Mesenchymal stem cell (in vitro differentiated cells and primary cell): Measurements from ENCODE around the gene JPH2.

Experiments
- DNase-seq: peaks from one replicate; pipeline ENCODE4 v3.0.0-alpha.2; 2013
- H2AFZ ChIP-seq: one replicate; pipeline ENCODE4 v1.6.1; 2013; ENCODE audit warnings: low read depth, mild to moderate bottlenecking, control low read depth, inconsistent platforms, low read length, moderate library complexity
- H2AK5ac ChIP-seq: 2 replicates; pipeline ENCODE4 v1.6.1; 2013; ENCODE audit warnings: low read length, moderate library complexity, mild to moderate bottlenecking, inconsistent platforms; ENCODE audit not compliant: severe bottlenecking
- H2BK120ac ChIP-seq: one replicate; pipeline ENCODE4 v1.6.1; 2013; ENCODE audit warnings: low read depth, mild to moderate bottlenecking, inconsistent platforms, low read length, moderate library complexity
- H2BK12ac ChIP-seq, 2 experiments: one replicate each; pipeline ENCODE4 v1.6.1; 2013; ENCODE audit warnings: inconsistent platforms in 2 of 2, low read length in 2 of 2, mild to moderate bottlenecking in 2 of 2, moderate library complexity in 2 of 2, control low read depth in 1 of 2
- H2BK15ac ChIP-seq: one replicate; pipeline ENCODE4 v1.6.1; 2013; ENCODE audit warnings: mild to moderate bottlenecking, low read depth, inconsistent platforms; ENCODE audit not compliant: poor library complexity, severe bottlenecking
- H2BK5ac ChIP-seq: 2 replicates; pipeline ENCODE4 v1.6.1; 2013; ENCODE audit warnings: low read depth, mild to moderate bottlenecking, low read length, control low read depth, inconsistent platforms; ENCODE audit not compliant: poor library complexity, severe bottlenecking
- H3K14ac ChIP-seq, 2 experiments: one replicate each; pipeline ENCODE4 v1.6.1; 2013; ENCODE audit warnings: inconsistent platforms in 2 of 2, low read length in 2 of 2, control low read depth in 1 of 2, mild to moderate bottlenecking in 1 of 2, moderate library complexity in 1 of 2
- H3K18ac ChIP-seq, 2 experiments: one replicate each; pipeline ENCODE4 v1.6.1; 2013; ENCODE audit warnings: inconsistent platforms in 2 of 2, low read length in 2 of 2, control low read depth in 1 of 2, low read depth in 1 of 2, mild to moderate bottlenecking in 1 of 2
- H3K23ac ChIP-seq, 2 experiments: one replicate each; pipeline ENCODE4 v1.6.1; 2013; ENCODE audit warnings: inconsistent platforms in 2 of 2, low read length in 2 of 2, mild to moderate bottlenecking in 2 of 2, moderate library complexity in 2 of 2, control low read depth in 1 of 2
- H3K27ac ChIP-seq: 2 replicates; pipeline ENCODE4 v1.5.1; 2013; ENCODE audit warnings: mild to moderate bottlenecking, moderate library complexity, low read length, control low read depth, inconsistent platforms; ENCODE audit not compliant: poor library complexity, severe bottlenecking
- H3K27me3 ChIP-seq, 2 experiments: 2 replicates each; pipeline versions ENCODE4 v1.6.1 to v1.7.0; 2013; ENCODE audit warnings: low read length in 2 of 2, mild to moderate bottlenecking in 2 of 2, moderate library complexity in 2 of 2, control low read depth in 1 of 2, inconsistent platforms in 1 of 2; ENCODE audit not compliant: control insufficient read depth in 1 of 2, insufficient read depth in 1 of 2
- H3K36me3 ChIP-seq, 2 experiments: 2 replicates each; pipeline versions ENCODE4 v1.6.1 to v1.7.0; 2013; ENCODE audit warnings: low read length in 2 of 2, control low read depth in 1 of 2, inconsistent platforms in 1 of 2, low read depth in 1 of 2, mild to moderate bottlenecking in 1 of 2; ENCODE audit not compliant: insufficient read depth in 2 of 2, control insufficient read depth in 1 of 2
- H3K4ac ChIP-seq, 2 experiments: one replicate each; pipeline ENCODE4 v1.6.1; 2013; ENCODE audit warnings: inconsistent platforms in 2 of 2, low read length in 2 of 2, mild to moderate bottlenecking in 2 of 2, moderate library complexity in 2 of 2, control low read depth in 1 of 2, low read depth in 1 of 2
- H3K4me1 ChIP-seq: 2 replicates; pipeline ENCODE4 v1.6.1; 2013; ENCODE audit warnings: low read depth, low read length, control low read depth; ENCODE audit not compliant: control insufficient read depth, insufficient read depth
- H3K4me2 ChIP-seq: 2 replicates; pipeline ENCODE4 v1.6.1; 2013; ENCODE audit warnings: low read length, mild to moderate bottlenecking, inconsistent platforms; ENCODE audit not compliant: poor library complexity, severe bottlenecking
- H3K4me3 ChIP-seq, 2 experiments: 2 replicates each; pipeline versions ENCODE4 v1.5.1 to v1.7.0; 2013; ENCODE audit warnings: low read length in 2 of 2, mild to moderate bottlenecking in 2 of 2, control low read depth in 1 of 2, low read depth in 1 of 2; ENCODE audit not compliant: insufficient read depth in 1 of 2
- H3K79me1 ChIP-seq: replicated peaks from 2 replicates; pipeline ENCODE4 v1.6.1; 2013; ENCODE audit warnings: mild to moderate bottlenecking, control low read depth, low read length, inconsistent platforms; ENCODE audit not compliant: poor library complexity, severe bottlenecking
- H3K9ac ChIP-seq: 2 replicates; pipeline ENCODE4 v1.7.0; 2013; ENCODE audit warnings: mild to moderate bottlenecking, low read length, moderate library complexity
- H3K9me3 ChIP-seq: 2 replicates; pipeline ENCODE4 v1.7.0; 2013; ENCODE audit warnings: mild to moderate bottlenecking, low read length; ENCODE audit not compliant: control insufficient read depth
- H4K8ac ChIP-seq: one replicate; pipeline ENCODE4 v1.6.1; 2013; ENCODE audit warnings: inconsistent platforms, mild to moderate bottlenecking, low read length, moderate library complexity
- H4K91ac ChIP-seq: one replicate; pipeline ENCODE4 v1.6.1; 2013; ENCODE audit warnings: mild to moderate bottlenecking, low read length, inconsistent platforms
- WGBS: methylation state at CpG from one replicate; pipeline ENCODE4 v1.1.7; 2013; ENCODE audit warnings: mixed read lengths; 5-methylcytosine and 5-hydroxymethylcytosine counted together

JPH2 gene

DNA sequence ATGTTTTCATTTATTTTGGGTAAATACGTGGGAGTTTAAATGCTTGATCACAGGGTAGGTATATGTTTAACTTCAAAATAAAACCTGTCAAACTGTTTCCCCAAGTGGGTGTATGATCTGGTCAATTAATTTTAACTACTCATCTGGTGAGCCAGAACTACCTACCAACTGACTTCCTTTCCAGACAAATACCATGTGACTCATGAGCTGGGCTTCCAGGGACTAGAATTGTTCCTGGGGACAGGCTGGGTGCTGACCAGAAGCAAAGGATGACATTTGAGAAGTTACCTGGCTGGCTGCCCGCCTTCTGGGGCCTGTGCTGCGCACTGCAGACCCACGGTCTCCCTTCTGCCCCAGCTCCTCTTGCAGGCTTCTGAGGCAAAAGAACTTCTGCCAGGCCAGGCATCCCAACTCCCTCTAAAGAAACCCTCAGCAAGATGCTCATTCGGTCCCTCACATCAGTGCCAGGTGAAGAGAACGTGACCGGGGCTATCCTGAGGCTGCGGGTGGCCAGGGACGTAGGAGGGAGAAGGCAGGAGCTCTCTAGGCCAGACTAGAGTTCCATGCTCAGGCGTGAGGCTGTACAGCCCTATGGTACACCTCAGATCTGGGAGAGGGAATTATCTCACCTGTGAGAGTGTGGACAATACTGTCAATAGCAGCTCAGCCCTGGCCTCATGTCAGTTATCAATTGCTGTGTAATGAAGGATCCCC lies 103.6 kb downstream of the JPH2 start:
- no peak overlapping the region for H3K23ac ChIP-seq
- H2AK5ac ChIP-seq, result no peak overlapping the region
- H2AFZ ChIP-seq, result no peak overlapping the region
- H3K27ac ChIP-seq, result no peak overlapping the region
- no peak overlapping the region for H2BK5ac ChIP-seq
- H3K9ac ChIP-seq, result peak overlapping the region; percentile 3
- no peaks in the 10 kb centered on the region for H3K36me3 ChIP-seq
- no peak overlapping the region for H2BK120ac ChIP-seq
- H4K8ac ChIP-seq, result no peak overlapping the region
- no peak overlapping the region for H4K91ac ChIP-seq
- peaks cover 6% of the 10 kb centered on the region for H3K4me1 ChIP-seq
- peaks cover 1 to 4% of the 10 kb centered on the region in 2 experiments for H3K27me3 ChIP-seq
- no peak overlapping the region for H2BK15ac ChIP-seq
- H3K79me1 ChIP-seq, result no peaks in the 10 kb centered on the region
- no peak overlapping the region for H2BK12ac ChIP-seq
- H3K18ac ChIP-seq, result no peak overlapping the region
- no peak overlapping the region for H3K14ac ChIP-seq
- H3K4ac ChIP-seq, result no peak overlapping the region
- no peaks in the 10 kb centered on the region for H3K9me3 ChIP-seq
- H3K4me2 ChIP-seq, result no peak overlapping the region
- H3K4me3 ChIP-seq, result no peak overlapping the region
- 93% methylated on average over 9 of the region's 10 CpGs for WGBS
- no peak for DNase-seq

DNA sequence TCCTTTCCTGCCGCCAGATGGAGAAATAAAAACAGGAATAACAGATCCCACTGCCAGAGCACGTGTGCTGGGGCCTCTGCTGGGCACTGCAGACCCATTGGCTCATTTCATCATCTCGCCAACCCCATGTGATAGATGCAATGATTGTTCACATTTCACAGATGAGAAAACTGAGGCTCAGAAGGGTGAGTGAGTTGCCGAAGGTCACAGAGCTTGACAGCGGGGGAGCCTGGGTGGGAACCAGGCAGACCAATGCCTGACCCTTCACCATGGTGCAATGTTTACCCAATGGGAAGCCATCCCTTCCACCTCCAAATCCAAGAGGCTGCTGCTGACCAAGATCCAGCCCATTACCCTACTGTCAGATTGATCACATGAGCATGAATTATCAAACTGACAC lies 105.1 kb downstream of the JPH2 start:
- H3K27ac ChIP-seq, result no peak overlapping the region
- peaks cover 0 to 4% of the 10 kb centered on the region in 2 experiments for H3K27me3 ChIP-seq
- H2AK5ac ChIP-seq, result no peak overlapping the region
- no peak overlapping the region for H3K14ac ChIP-seq
- H3K4me1 ChIP-seq, result peaks cover 6% of the 10 kb centered on the region
- H3K4me3 ChIP-seq, result no peak overlapping the region
- no peak overlapping the region for H4K8ac ChIP-seq
- H3K18ac ChIP-seq, result no peak overlapping the region
- no peak overlapping the region for H2AFZ ChIP-seq
- no peak overlapping the region for H3K4me2 ChIP-seq
- H3K23ac ChIP-seq, result no peak overlapping the region
- H3K4ac ChIP-seq, result no peak overlapping the region
- H3K36me3 ChIP-seq, result no peaks in the 10 kb centered on the region
- H4K91ac ChIP-seq, result no peak overlapping the region
- no peak overlapping the region for H3K9ac ChIP-seq
- H2BK5ac ChIP-seq, result no peak overlapping the region
- DNase-seq, result no peak
- WGBS, result 83% methylated on average over 5 of the region's 5 CpGs
- no peak overlapping the region for H2BK15ac ChIP-seq
- no peaks in the 10 kb centered on the region for H3K79me1 ChIP-seq
- H2BK12ac ChIP-seq, result no peak overlapping the region
- H3K9me3 ChIP-seq, result no peaks in the 10 kb centered on the region
- H2BK120ac ChIP-seq, result no peak overlapping the region

DNA sequence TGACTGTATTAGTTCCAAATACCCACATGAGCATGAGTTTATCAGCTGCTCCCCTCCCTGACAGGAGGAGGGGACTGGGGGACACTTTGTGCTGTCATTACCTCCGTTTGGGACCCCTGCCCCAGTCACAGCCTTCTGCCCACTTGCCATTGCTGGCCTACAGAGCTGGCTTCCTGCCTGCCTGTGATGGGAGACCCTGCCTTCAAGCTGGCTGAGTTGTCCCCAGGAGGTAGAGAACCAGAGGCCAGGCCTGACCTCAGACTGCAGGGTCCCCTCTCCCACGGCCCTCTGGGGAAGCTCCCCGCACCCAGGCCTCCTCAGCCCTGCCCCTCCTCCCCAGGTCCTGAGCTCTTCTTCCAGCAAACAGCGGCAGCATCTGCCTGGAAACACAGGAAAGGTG lies 105.5 kb downstream of the JPH2 start:
- no peak overlapping the region for H3K14ac ChIP-seq
- H2BK5ac ChIP-seq, result no peak overlapping the region
- no peak overlapping the region for H2BK12ac ChIP-seq
- no peaks in the 10 kb centered on the region for H3K9me3 ChIP-seq
- peaks cover 0 to 2% of the 10 kb centered on the region in 2 experiments for H3K27me3 ChIP-seq
- 71% methylated on average over 4 of the region's 4 CpGs for whole genome bisulfite sequencing
- no peak overlapping the region for H3K27ac ChIP-seq
- H2BK120ac ChIP-seq, result peak overlapping the region; percentile 7
- no peak overlapping the region for H3K18ac ChIP-seq
- H3K4me2 ChIP-seq, result no peak overlapping the region
- no peak overlapping the region for H3K4ac ChIP-seq
- no peak overlapping the region for H3K23ac ChIP-seq
- H2AFZ ChIP-seq, result no peak overlapping the region
- no peak overlapping the region for H4K8ac ChIP-seq
- H3K4me3 ChIP-seq, result no peak overlapping the region
- H3K9ac ChIP-seq, result peak overlapping the region; percentile 6
- H3K4me1 ChIP-seq, result peaks cover 6% of the 10 kb centered on the region
- H3K79me1 ChIP-seq, result no peaks in the 10 kb centered on the region
- no peak overlapping the region for H2AK5ac ChIP-seq
- H2BK15ac ChIP-seq, result peak overlapping the region; percentile 30
- no peak overlapping the region for H4K91ac ChIP-seq
- H3K36me3 ChIP-seq, result no peaks in the 10 kb centered on the region
- DNase-seq, result no peak

DNA sequence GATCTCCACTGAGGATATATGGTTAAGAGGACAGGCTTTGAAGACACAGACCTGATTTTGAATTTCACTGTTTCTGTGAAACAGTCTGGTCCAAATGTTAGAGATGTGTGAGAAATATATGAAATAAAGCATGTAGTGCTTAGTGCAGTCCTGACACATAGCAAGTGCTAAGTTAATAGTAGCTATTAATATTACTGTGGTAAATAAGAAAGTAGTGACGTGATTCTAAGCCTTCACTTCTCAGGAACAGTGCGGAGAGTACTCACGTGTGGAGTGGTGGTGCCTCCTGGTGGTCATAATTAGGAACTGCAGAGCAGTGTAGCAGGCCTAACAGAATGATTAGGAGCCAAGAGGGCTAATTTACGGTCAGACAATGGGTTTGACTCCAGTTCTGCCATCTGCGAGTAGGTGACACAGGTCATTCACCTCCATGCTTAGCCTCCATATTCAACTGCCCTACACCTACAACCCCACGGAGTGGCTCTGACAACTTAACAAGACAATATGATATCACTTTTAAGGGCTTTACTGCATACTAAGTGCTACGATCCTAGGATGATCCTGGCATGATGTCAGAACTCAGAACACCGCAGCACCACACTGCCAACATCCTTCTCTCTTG lies 106.2 kb downstream of the JPH2 start:
- Histone ChIP-seq H3K4me3 (no peak overlapping the region), H2AFZ (no peak overlapping the region), H2AK5ac (no peak overlapping the region), H3K14ac (no peak overlapping the region), H3K4me2 (no peak overlapping the region), H3K4me1 (peaks cover 6% of the 10 kb centered on the region), H4K8ac (no peak overlapping the region), H3K9me3 (no peaks in the 10 kb centered on the region), H3K18ac (no peak overlapping the region), H3K4ac (no peak overlapping the region), H2BK120ac (no peak overlapping the region), H3K23ac (no peak overlapping the region), H3K79me1 (no peaks in the 10 kb centered on the region), H3K27ac (no peak overlapping the region), H3K36me3 (no peaks in the 10 kb centered on the region), H3K27me3 (peaks cover 0 to 2% of the 10 kb centered on the region in 2 experiments), H3K9ac (peak overlapping the region; percentile 6), H2BK15ac (no peak overlapping the region), H2BK12ac (no peak overlapping the region), H2BK5ac (no peak overlapping the region), H4K91ac (no peak overlapping the region)
- DNase-seq, result peak; percentile 81
- WGBS, result 34% methylated on average over 8 of the region's 8 CpGs
